ENCODE results near the gene TCERG1L.

Gene TCERG1L

GRCh38 chr10:131161087-131161486, 150.4 kb downstream of the TCERG1L start:
- Histone ChIP-seq H3K9ac (ENCODE audit: low read depth, low read length, poor library complexity, severe bottlenecking) (no peak overlapping the region), H4K20me1 (ENCODE audit: insufficient read depth, low read length, poor library complexity, severe bottlenecking) (no peaks in the 10 kb centered on the region), H3K4me2 (ENCODE audit: low read depth, low read length, poor library complexity, severe bottlenecking) (no peak overlapping the region), H3K79me2 (ENCODE audit: insufficient read depth, low read length) (no peaks in the 10 kb centered on the region), H3K9me3 (ENCODE audit: insufficient read depth, low read depth, low read length) (peaks cover 21% of the 10 kb centered on the region; the same call in 1 of the 2 replicates), H2AFZ (ENCODE audit: low read length) (no peak overlapping the region), H3K36me3 (ENCODE audit: insufficient read depth, low read length) (no peaks in the 10 kb centered on the region), H3K27me3 (ENCODE audit: insufficient read depth, low read length, poor library complexity, severe bottlenecking) (no peaks in the 10 kb centered on the region), H3K4me3 (ENCODE audit: low read length, poor library complexity, severe bottlenecking) (no peak overlapping the region), H3K4me1 (ENCODE audit: insufficient read depth, low read length, poor library complexity, severe bottlenecking) (no peaks in the 10 kb centered on the region), H3K9me2 (replicated peaks; ENCODE audit: low read depth, low read length) (no peaks in the 10 kb centered on the region), H3F3A (ENCODE audit: low read depth) (no peaks in the 10 kb centered on the region)
- TF ChIP-seq CTCF (conservative IDR thresholded peaks at IDR 0.05; ENCODE audit: low read length) (no peak), EZH2phosphoT487 (IDR thresholded peaks at IDR 0.05; ENCODE audit: borderline replicate concordance) (no peak)

- Histone ChIP-seq H4K20me1 (ENCODE audit: insufficient read depth, low read length, poor library complexity, severe bottlenecking) (no peaks in the 10 kb centered on the region), H3K9me3 (ENCODE audit: insufficient read depth, low read depth, low read length) (peaks cover 21% of the 10 kb centered on the region; the same call in 1 of the 2 replicates), H3K36me3 (ENCODE audit: insufficient read depth, low read length) (no peaks in the 10 kb centered on the region), H3F3A (ENCODE audit: low read depth) (no peaks in the 10 kb centered on the region), H3K27me3 (ENCODE audit: insufficient read depth, low read length, poor library complexity, severe bottlenecking) (no peaks in the 10 kb centered on the region), H3K4me3 (ENCODE audit: low read length, poor library complexity, severe bottlenecking) (no peak overlapping the region), H3K9me2 (replicated peaks; ENCODE audit: low read depth, low read length) (no peaks in the 10 kb centered on the region), H3K4me2 (ENCODE audit: low read depth, low read length, poor library complexity, severe bottlenecking) (no peak overlapping the region), H2AFZ (ENCODE audit: low read length) (no peak overlapping the region), H3K9ac (ENCODE audit: low read depth, low read length, poor library complexity, severe bottlenecking) (no peak overlapping the region), H3K4me1 (ENCODE audit: insufficient read depth, low read length, poor library complexity, severe bottlenecking) (no peaks in the 10 kb centered on the region), H3K79me2 (ENCODE audit: insufficient read depth, low read length) (no peaks in the 10 kb centered on the region)
- no peak for TF ChIP-seq EZH2phosphoT487 (IDR thresholded peaks at IDR 0.05; ENCODE audit: borderline replicate concordance)
- no peak for TF ChIP-seq CTCF (conservative IDR thresholded peaks at IDR 0.05; ENCODE audit: low read length)
Observed at GRCh38 chr10:131160219-131160875, 151.2 kb downstream of the TCERG1L start.

GRCh38 chr10:131159771-131160170, 151.8 kb downstream of the TCERG1L start:
- no peaks in the 10 kb centered on the region for H3K27me3 ChIP-seq (ENCODE audit: insufficient read depth, low read length, poor library complexity, severe bottlenecking)
- peaks cover 21% of the 10 kb centered on the region; the same call in 1 of the 2 replicates for H3K9me3 ChIP-seq (ENCODE audit: insufficient read depth, low read depth, low read length)
- no peaks in the 10 kb centered on the region for H3F3A ChIP-seq (ENCODE audit: low read depth)
- H2AFZ ChIP-seq (ENCODE audit: low read length) = no peak overlapping the region
- H3K9ac ChIP-seq (ENCODE audit: low read depth, low read length, poor library complexity, severe bottlenecking) = no peak overlapping the region
- no peaks in the 10 kb centered on the region for H3K4me1 ChIP-seq (ENCODE audit: insufficient read depth, low read length, poor library complexity, severe bottlenecking)
- H4K20me1 ChIP-seq (ENCODE audit: insufficient read depth, low read length, poor library complexity, severe bottlenecking) = no peaks in the 10 kb centered on the region
- H3K9me2 ChIP-seq (replicated peaks; ENCODE audit: low read depth, low read length) = no peaks in the 10 kb centered on the region
- H3K4me2 ChIP-seq (ENCODE audit: low read depth, low read length, poor library complexity, severe bottlenecking) = no peak overlapping the region
- H3K36me3 ChIP-seq (ENCODE audit: insufficient read depth, low read length) = no peaks in the 10 kb centered on the region
- TF ChIP-seq CTCF (conservative IDR thresholded peaks at IDR 0.05; ENCODE audit: low read length) = no peak
- no peaks in the 10 kb centered on the region for H3K79me2 ChIP-seq (ENCODE audit: insufficient read depth, low read length)
- no peak overlapping the region for H3K4me3 ChIP-seq (ENCODE audit: low read length, poor library complexity, severe bottlenecking)
